Calu3 (cell line): Measurements from ENCODE around the gene LRRC4. TPM values are rescaled to one million over a fixed set of nuclear protein-coding genes. Genes with fewer than 3 reads are reported as not detected.

Experiments
- BruUV-seq: library from RNA; stranded (reverse); fragments of 400-500 nt; replicated peaks from 2 replicates; lab custom pipeline; 2021; lab: Mats Ljungman, UMichigan
- CTCF ChIA-PET: fragments of 300-600 bp; sonication (Branson Sonifier 250); formaldehyde crosslinking; loops from one replicate; lab custom pipeline; 2022; ENCODE audit warnings: antibody characterized with exemption; lab: Charles Lee
- DNase-seq: peaks from one replicate; pipeline ENCODE4 v3.0.0; 2022
- H3K27ac Mint-ChIP-seq: one replicate; pipeline ENCODE4 v1.8.0; 2022; ENCODE audit warnings: mixed read lengths; ENCODE audit not compliant: unreplicated experiment
- H3K27me3 Mint-ChIP-seq: one replicate; pipeline ENCODE4 v1.8.0; 2022; ENCODE audit warnings: mixed read lengths; ENCODE audit not compliant: unreplicated experiment
- H3K36me3 Mint-ChIP-seq: one replicate; pipeline ENCODE4 v1.8.0; 2022; ENCODE audit warnings: mild to moderate bottlenecking, moderate library complexity, mixed read lengths; ENCODE audit not compliant: insufficient read depth, unreplicated experiment
- H3K4me1 Mint-ChIP-seq: one replicate; pipeline ENCODE4 v1.8.0; 2022; ENCODE audit warnings: mild to moderate bottlenecking, low read depth, mixed read lengths; ENCODE audit not compliant: unreplicated experiment
- H3K4me3 Mint-ChIP-seq: one replicate; pipeline ENCODE4 v1.8.0; 2022; ENCODE audit warnings: mild to moderate bottlenecking, low read depth, moderate library complexity, mixed read lengths; ENCODE audit not compliant: unreplicated experiment
- H3K9me3 Mint-ChIP-seq: one replicate; pipeline ENCODE4 v1.8.0; 2022; ENCODE audit warnings: low read depth, mixed read lengths; ENCODE audit not compliant: unreplicated experiment
- CTCF ChIP-seq: fragments of 200-600 bp; IDR thresholded peaks from one replicate; pipeline ENCODE4 v1.8.0; 2022; ENCODE audit warnings: antibody characterized with exemption; ENCODE audit not compliant: unreplicated experiment
- intact Hi-C: fragments of 100-400 bp; cut with micrococcal nuclease; formaldehyde crosslinking; loops from one replicate; pipeline ENCODE4 v1.10.0; 2022; ENCODE audit not compliant: unreplicated experiment
- total RNA-seq: library from RNA; stranded (reverse); gene quantifications from 2 replicates; pipeline ENCODE4 v1.2.3, GENCODE V29; 2022

Gene LRRC4
- total RNA-seq, 1 experiment from 2014 or later: not detected

GRCh38 chr7:128024151-128024550, 7.1 kb downstream of the LRRC4 start:
- no peak for TF ChIP-seq CTCF
- no peak overlapping the region for H3K4me3 Mint-ChIP-seq
- intact Hi-C loops: loop anchor here (10.0 kb wide), 1 partner anchor 319 kb away; no protein-coding TSS in a partner anchor
- H3K36me3 Mint-ChIP-seq: no peaks in the 10 kb centered on the region
- H3K27me3 Mint-ChIP-seq: no peaks in the 10 kb centered on the region
- BruUV-seq: no TSS peak
- no peak for DNase-seq
- H3K9me3 Mint-ChIP-seq: no peaks in the 10 kb centered on the region
- H3K27ac Mint-ChIP-seq: no peak overlapping the region
- CTCF ChIA-PET: no interaction called here
- peaks cover 35% of the 10 kb centered on the region for H3K4me1 Mint-ChIP-seq

- intact Hi-C loops: loop anchor here (10.0 kb wide), 1 partner anchor 318 kb away; no protein-coding TSS in a partner anchor
Measured at GRCh38 chr7:128022631-128023532, 8.4 kb downstream of the LRRC4 start.

GRCh38 chr7:128021366-128021765, 9.9 kb downstream of the LRRC4 start:
- Mint-ChIP-seq H3K27ac (peak overlapping the region; percentile 57), H3K27me3 (no peaks in the 10 kb centered on the region), H3K4me3 (no peak overlapping the region), H3K4me1 (peaks cover 45% of the 10 kb centered on the region), H3K36me3 (no peaks in the 10 kb centered on the region), H3K9me3 (no peaks in the 10 kb centered on the region)
- DNase-seq: peak; percentile 25
- CTCF ChIA-PET: interaction anchor here (0.9 kb wide), 1 partner anchor 20 kb away, joined by 3 read pairs; no protein-coding TSS in a partner anchor
- intact Hi-C loops: loop anchor here (10.0 kb wide), 1 partner anchor 317 kb away; no protein-coding TSS in a partner anchor
- no TSS peak for BruUV-seq
- no peak for TF ChIP-seq CTCF

More at GRCh38 chr7:128022631-128023532, 8.4 kb downstream of the LRRC4 start:
- TF ChIP-seq CTCF: no peak
- peak; percentile 30 for DNase-seq
- H3K27me3 Mint-ChIP-seq: no peaks in the 10 kb centered on the region
- peak overlapping the region; percentile 8 for H3K4me3 Mint-ChIP-seq
- H3K4me1 Mint-ChIP-seq: peaks cover 39% of the 10 kb centered on the region
- peak overlapping the region; percentile 56 for H3K27ac Mint-ChIP-seq
- no peaks in the 10 kb centered on the region for H3K9me3 Mint-ChIP-seq
- CTCF ChIA-PET: no interaction called here
- no TSS peak for BruUV-seq
- no peaks in the 10 kb centered on the region for H3K36me3 Mint-ChIP-seq

GRCh38 chr7:128020159-128020558, 11.1 kb downstream of the LRRC4 start:
- H3K27me3 Mint-ChIP-seq: no peaks in the 10 kb centered on the region
- intact Hi-C loops: loop anchor here (10.0 kb wide), 1 partner anchor 315 kb away; no protein-coding TSS in a partner anchor
- CTCF ChIA-PET: no interaction called here
- H3K27ac Mint-ChIP-seq: no peak overlapping the region
- TF ChIP-seq CTCF: peak; percentile 28
- peaks cover 45% of the 10 kb centered on the region for H3K4me1 Mint-ChIP-seq
- BruUV-seq: no TSS peak
- H3K4me3 Mint-ChIP-seq: no peak overlapping the region
- no peaks in the 10 kb centered on the region for H3K36me3 Mint-ChIP-seq
- no peak for DNase-seq
- H3K9me3 Mint-ChIP-seq: no peaks in the 10 kb centered on the region
